Mesothelial cell of epicardium (in vitro differentiated cells): Measurements from ENCODE around the gene ONECUT2. TPM values are rescaled to one million over a fixed set of nuclear protein-coding genes. Genes with fewer than 3 reads are reported as not detected.

ENCODE experiments used
- DNase-seq, 2 experiments: peaks; one replicate each; pipeline ENCODE4 v3.0.0; 2021; ENCODE audit warnings: low spot score in 2 of 2; ENCODE audit not compliant: unreplicated experiment in 2 of 2
- H3K27ac Mint-ChIP-seq: 2 replicates; pipeline ENCODE4 v1.8.0; 2021; ENCODE audit warnings: mixed read lengths
- H3K27me3 Mint-ChIP-seq: 2 replicates; pipeline ENCODE4 v1.8.0; 2021; ENCODE audit warnings: low read depth, mixed read lengths
- H3K36me3 Mint-ChIP-seq: 2 replicates; pipeline ENCODE4 v1.8.0; 2021; ENCODE audit warnings: mixed read lengths
- H3K4me1 Mint-ChIP-seq: 2 replicates; pipeline ENCODE4 v1.8.0; 2021; ENCODE audit warnings: mixed read lengths
- H3K4me3 Mint-ChIP-seq: 2 replicates; pipeline ENCODE4 v1.8.0; 2021; ENCODE audit warnings: mild to moderate bottlenecking, moderate library complexity, mixed read lengths
- H3K9me3 Mint-ChIP-seq: 2 replicates; pipeline ENCODE4 v1.8.0; 2021; ENCODE audit warnings: mixed read lengths
- total RNA-seq: library from RNA; stranded (reverse); gene quantifications from 3 replicates; pipeline ENCODE4 v1.2.1, GENCODE V29; 2021
- TF ChIP-seq, protein P1 (sequence below): fragments of 200-600 bp; sonication (generic); IDR thresholded peaks from one replicate; pipeline ENCODE4 v1.5.0; 2021; ENCODE audit warnings: antibody characterized with exemption; ENCODE audit not compliant: unreplicated experiment

The ONECUT2 gene
- total RNA-seq, 1 donor from 2014 or later, result 0.09 TPM

DNA sequence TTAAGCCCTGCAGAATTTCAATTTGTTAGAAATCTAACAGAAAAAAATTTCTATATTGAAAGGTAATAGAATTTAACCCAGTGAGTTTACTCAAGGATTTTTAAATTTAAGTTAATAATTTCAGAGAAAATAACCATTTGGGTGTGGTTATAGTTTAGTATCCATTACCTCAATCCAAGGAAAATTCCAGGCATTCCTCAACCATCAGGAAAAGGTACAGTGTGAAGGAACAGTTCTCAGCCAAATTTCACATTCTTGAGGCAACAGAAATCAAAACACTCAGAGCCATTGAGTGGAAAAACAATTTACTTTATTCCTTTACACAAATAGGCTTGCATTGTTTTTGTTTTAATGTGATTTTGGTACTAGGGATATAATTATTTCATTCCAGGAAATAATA lies 45.6 kb downstream of the ONECUT2 start:
- no peaks in the 10 kb centered on the region for H3K4me1 Mint-ChIP-seq
- no peak for DNase-seq
- peaks cover 24% of the 10 kb centered on the region for H3K27me3 Mint-ChIP-seq
- TF ChIP-seq, protein P1, sequence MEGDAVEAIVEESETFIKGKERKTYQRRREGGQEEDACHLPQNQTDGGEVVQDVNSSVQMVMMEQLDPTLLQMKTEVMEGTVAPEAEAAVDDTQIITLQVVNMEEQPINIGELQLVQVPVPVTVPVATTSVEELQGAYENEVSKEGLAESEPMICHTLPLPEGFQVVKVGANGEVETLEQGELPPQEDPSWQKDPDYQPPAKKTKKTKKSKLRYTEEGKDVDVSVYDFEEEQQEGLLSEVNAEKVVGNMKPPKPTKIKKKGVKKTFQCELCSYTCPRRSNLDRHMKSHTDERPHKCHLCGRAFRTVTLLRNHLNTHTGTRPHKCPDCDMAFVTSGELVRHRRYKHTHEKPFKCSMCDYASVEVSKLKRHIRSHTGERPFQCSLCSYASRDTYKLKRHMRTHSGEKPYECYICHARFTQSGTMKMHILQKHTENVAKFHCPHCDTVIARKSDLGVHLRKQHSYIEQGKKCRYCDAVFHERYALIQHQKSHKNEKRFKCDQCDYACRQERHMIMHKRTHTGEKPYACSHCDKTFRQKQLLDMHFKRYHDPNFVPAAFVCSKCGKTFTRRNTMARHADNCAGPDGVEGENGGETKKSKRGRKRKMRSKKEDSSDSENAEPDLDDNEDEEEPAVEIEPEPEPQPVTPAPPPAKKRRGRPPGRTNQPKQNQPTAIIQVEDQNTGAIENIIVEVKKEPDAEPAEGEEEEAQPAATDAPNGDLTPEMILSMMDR, result no peak
- no peaks in the 10 kb centered on the region for H3K9me3 Mint-ChIP-seq
- no peak overlapping the region for H3K4me3 Mint-ChIP-seq
- H3K27ac Mint-ChIP-seq, result no peak overlapping the region
- H3K36me3 Mint-ChIP-seq, result no peaks in the 10 kb centered on the region

DNA sequence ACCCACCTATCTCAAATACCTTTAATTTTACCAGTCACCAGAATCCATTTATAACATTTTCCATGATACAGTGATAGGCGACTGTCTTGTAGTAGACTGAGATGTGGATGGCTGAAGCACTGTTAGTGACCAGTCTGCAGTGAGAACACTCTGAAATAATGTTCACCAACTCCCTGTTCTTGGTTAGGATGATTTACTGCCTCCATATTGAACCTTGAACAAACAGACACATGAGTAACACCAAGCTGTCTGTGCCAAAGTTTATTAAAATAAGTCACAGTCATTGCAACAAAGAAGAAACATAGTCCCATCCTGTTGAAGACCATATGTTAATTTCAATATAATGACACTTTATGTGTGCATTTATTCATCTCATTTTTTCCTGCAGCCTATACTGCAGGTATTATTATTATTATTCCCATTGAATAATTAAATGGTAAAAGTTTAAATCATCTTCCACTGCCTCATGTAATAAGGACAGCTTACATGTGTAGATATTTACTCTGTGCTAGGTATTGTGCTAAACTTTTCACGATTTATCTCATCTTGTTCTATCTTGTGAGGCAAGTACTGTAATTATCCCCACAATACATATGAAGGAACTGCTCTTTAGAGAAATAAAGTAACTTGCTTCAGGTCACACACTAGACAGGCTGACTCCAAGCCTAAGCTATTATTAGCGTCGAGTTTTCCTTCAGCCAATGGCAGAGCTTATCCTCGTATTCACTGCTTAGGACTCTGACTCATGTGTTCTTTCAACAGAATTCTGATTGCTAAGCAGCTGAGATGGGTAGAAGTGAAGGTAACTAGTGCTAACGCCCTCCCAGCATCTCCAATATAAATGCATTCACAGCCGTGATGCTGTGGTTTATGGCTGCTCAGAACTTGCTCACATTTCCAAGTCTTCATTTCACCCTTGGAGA lies 62.5 kb downstream of the ONECUT2 start:
- H3K27me3 Mint-ChIP-seq, result peaks cover 34% of the 10 kb centered on the region

DNA sequence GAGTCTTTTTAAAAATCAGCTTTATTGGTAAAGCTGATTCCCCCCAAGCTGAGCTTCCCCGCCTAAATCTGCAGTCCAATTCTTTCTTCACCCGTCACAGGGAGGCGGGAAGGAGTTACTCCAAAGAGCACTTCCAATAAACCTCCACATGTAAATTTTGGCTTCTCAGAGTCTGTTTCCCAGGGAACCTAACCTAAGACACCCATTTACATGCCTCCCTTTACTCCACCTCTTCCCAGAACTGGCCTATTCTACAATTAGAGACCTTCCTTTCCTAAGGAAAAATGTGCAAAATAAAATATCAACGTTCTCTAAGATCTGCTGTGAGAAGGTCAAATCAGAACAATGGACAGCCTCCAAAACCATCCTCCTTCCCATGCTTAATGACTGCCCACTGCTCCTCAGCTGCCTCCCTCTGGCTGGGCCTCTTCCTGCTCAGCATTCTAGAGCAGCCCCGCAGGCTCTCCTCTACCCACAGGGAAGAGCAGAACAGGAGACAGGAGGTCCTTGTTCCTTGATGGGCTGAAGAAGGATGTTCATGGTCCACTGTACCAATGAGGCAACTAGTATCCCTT lies 63.6 kb downstream of the ONECUT2 start:
- TF ChIP-seq, protein P1, result no peak
- Mint-ChIP-seq H3K36me3 (no peaks in the 10 kb centered on the region), H3K27me3 (peaks cover 35% of the 10 kb centered on the region), H3K4me3 (no peak overlapping the region), H3K27ac (no peak overlapping the region), H3K4me1 (no peaks in the 10 kb centered on the region), H3K9me3 (no peaks in the 10 kb centered on the region)
- DNase-seq, result no peak

More for the DNA sequence above, 62.5 kb downstream of the ONECUT2 start:
- Mint-ChIP-seq H3K4me1 (no peaks in the 10 kb centered on the region), H3K4me3 (no peak overlapping the region), H3K36me3 (no peaks in the 10 kb centered on the region), H3K27ac (no peak overlapping the region), H3K9me3 (no peaks in the 10 kb centered on the region)
- TF ChIP-seq, protein P1, result no peak
- no peak for DNase-seq

DNA sequence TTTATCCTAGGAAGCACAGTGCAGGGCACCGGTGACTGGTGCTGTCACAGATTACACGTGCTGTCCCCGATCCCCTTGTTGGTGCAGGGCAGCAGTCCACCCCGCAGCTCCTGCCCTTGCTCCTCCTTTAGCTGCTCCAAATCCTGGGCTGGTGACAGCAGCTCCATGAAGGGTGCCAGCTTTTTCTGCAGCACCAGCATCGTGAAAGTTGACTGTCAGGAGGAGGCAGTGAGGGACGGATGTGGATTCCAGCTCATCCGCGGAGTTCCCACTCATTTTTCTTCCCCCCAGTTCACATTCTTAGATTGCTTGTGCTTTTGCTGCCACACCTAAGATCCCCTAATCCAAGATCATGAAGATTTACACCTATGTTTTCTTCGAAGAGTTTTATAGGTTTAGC lies 67.5 kb downstream of the ONECUT2 start:
- TF ChIP-seq, protein P1, result no peak

DNA sequence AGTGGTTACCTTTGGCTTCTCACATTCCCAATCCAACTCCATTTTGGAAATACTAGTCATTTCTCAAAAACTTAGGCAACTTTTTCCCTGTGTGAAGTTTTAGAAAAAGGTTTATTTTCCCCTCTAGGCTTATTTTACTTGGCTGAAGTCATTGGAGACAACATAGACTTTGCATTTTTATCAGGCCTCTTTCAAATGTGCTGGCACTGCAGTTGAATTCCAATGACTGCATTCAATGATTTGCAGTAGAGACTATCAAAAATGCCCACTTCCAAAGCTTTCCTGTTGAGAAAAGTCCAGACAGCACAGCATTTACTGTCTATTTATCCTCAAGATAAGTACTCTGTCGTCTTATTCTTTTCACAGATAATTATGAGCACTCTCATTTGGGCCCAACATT lies 70.1 kb downstream of the ONECUT2 start:
- Mint-ChIP-seq H3K27ac (no peak overlapping the region), H3K4me1 (no peaks in the 10 kb centered on the region), H3K9me3 (no peaks in the 10 kb centered on the region), H3K27me3 (peaks cover 65% of the 10 kb centered on the region), H3K4me3 (no peak overlapping the region), H3K36me3 (no peaks in the 10 kb centered on the region)
- TF ChIP-seq, protein P1, result no peak
- no peak for DNase-seq

More for the DNA sequence above, 67.5 kb downstream of the ONECUT2 start:
- no peak overlapping the region for H3K4me3 Mint-ChIP-seq
- DNase-seq, result no peak
- no peaks in the 10 kb centered on the region for H3K36me3 Mint-ChIP-seq
- peaks cover 61% of the 10 kb centered on the region for H3K27me3 Mint-ChIP-seq
- no peak overlapping the region for H3K27ac Mint-ChIP-seq
- H3K9me3 Mint-ChIP-seq, result no peaks in the 10 kb centered on the region
- H3K4me1 Mint-ChIP-seq, result no peaks in the 10 kb centered on the region
